Hepatocyte (in vitro differentiated cells): ENCODE measurements around the gene KCNJ16.

Experiments
- CTCF ChIP-seq: fragments of 200-600 bp; sonication (generic); IDR thresholded peaks from 2 replicates; pipeline ENCODE4 v1.5.1; 2016; ENCODE audit warnings: antibody characterized with exemption, mild to moderate bottlenecking; ENCODE audit not compliant: poor library complexity
- EZH2 ChIP-seq: fragments of 200-600 bp; sonication (generic); IDR thresholded peaks from 2 replicates; pipeline ENCODE4 v1.6.1; 2016; ENCODE audit warnings: antibody characterized with exemption, mild to moderate bottlenecking, borderline replicate concordance
- EZH2phosphoT487 ChIP-seq: fragments of 200-600 bp; sonication (generic); IDR thresholded peaks from one replicate; pipeline ENCODE4 v1.6.1; 2018; ENCODE audit warnings: antibody characterized with exemption, mild to moderate bottlenecking, low read depth, moderate library complexity; ENCODE audit not compliant: unreplicated experiment, severe bottlenecking

- TF ChIP-seq CTCF (no peak), EZH2 (no peak), EZH2phosphoT487 (no peak)
Measured at GRCh38 chr17:70040336-70040735, 34.7 kb upstream of the KCNJ16 start.
